A375 (cell line): ENCODE data around the gene TNFRSF11A. TPM values are rescaled to one million over a fixed set of nuclear protein-coding genes. Genes with fewer than 3 reads are reported as not detected.

ENCODE experiments used
- small RNA-seq: library from RNA; depleted of rRNA; stranded (forward); fragments of <200 nt; gene quantifications from one replicate; pipeline ENCODE3, GENCODE V24; 2014
- total RNA-seq: library from RNA; depleted of rRNA; stranded (reverse); fragments of >200 nt; shearing (Covaris generic); gene quantifications from 2 replicates; pipeline ENCODE4 v1.2.3, GENCODE V29; 2014; rRNA removed

TNFRSF11A gene
- total RNA-seq, result 0.80 and 2.5 TPM in 2 replicates

DNA sequence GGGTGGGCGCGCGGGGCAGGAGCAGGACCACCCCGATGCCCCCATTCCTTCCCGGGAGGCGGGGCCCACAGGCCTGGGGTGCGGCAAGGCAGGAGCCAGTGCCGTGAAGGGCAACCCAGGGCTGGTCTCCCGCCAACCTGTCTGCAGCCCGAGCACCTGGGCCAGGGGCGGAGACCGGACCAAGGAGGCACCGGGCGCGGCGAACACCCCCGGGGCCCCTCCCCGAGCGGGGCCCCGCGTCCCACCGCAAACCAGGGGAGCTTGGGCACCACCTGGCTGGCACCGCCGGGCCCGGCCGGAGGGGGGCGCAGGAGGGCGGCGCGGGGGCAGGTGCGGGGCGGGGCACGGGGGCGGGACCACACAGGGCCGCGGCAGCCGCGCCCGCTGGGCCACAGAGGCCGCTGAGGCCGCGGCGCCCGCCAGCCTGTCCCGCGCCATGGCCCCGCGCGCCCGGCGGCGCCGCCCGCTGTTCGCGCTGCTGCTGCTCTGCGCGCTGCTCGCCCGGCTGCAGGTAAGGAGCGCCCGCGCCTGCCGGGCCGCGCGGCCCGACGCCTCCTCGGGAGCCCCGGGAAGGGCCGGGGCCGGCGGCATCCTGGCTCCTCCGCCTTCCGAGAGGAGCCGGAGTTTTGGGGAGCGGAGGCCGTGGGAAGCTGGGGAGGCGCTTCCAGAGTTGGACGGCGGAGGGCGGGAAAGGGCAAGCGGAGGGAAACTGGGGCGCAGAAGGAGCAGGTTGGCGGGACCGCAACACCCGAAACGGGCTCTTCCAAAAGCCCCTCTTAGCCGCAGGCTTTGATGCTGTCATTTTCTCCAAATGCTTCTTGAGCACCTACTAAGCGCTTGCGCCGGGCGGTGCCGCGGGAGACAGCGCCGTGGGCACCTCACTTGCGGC is at the start of gene TNFRSF11A:
Gene TNFRSF11A (plus strand): TSS at position 394 of the 889 bp plus-strand sequence. CDS start 43 bp downstream, at position 437.

Small RNA genes within 50 kb of the gene (small RNA-seq; reads per million reads assigned to genes)
- not detected for gene AC100843.2
- not detected for gene RF00019

Other genes starting within 250 kb of the TNFRSF11A start
- gene PIGN, start 138.3 kb upstream of the TNFRSF11A start, total RNA-seq, result 11.1 and 13.4 TPM in 2 replicates
- gene RELCH, start 138.1 kb upstream of the TNFRSF11A start, total RNA-seq, result 13.5 and 13.7 TPM in 2 replicates
- gene ZCCHC2, start 197.7 kb downstream of the TNFRSF11A start, total RNA-seq, result 6.2 and 8.0 TPM in 2 replicates